ENCODE data around the gene WFS1. TPM values are rescaled to one million over a fixed set of nuclear protein-coding genes. Genes with fewer than 3 reads are reported as not detected.

WFS1 gene
- total RNA-seq, 1 donor from 2014 or later, result 23.4 TPM

DNA sequence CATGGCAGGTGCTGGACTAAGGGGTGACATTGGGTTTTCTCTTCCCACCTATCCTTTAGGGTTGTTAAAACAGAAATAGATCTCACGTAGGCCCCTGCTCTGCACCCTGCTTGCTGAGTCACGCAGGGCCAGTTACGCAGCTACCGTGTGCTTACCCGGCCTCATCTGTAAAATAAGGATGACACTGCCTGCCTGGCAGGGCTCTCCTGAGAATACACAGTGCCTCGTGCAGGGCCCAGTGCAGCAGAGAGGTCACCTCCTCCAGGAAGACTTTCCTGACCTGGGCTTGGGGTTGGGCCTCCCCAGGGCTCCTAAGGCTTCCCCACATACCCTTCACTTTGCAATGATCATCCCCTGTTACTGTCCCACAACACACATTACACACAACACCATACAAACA, 35.7 kb upstream of the WFS1 start:
- DNase-seq (ENCODE audit: low read depth in 2 of 2), result no peak

DNA sequence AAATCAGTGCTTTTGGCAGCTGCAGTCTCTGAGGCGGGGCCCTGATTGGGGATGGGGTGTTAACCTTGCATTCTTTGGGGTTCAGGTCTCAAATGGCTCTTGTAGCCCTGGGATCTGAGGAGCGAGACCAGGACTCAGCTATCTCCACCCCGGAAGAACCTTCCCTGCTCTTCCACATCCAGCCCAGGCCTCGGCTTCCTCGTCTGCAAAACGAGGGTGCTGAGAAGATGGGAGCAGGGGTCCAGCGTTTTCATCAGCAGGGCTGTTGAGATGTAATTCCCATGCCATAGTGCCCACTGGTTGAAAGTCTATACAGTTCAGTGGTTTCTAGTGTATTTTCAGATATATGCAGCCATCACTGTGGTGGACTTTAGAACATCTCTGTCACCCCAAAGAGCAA, 34.6 kb upstream of the WFS1 start:
- DNase-seq (ENCODE audit: low read depth in 2 of 2), result no peak

DNA sequence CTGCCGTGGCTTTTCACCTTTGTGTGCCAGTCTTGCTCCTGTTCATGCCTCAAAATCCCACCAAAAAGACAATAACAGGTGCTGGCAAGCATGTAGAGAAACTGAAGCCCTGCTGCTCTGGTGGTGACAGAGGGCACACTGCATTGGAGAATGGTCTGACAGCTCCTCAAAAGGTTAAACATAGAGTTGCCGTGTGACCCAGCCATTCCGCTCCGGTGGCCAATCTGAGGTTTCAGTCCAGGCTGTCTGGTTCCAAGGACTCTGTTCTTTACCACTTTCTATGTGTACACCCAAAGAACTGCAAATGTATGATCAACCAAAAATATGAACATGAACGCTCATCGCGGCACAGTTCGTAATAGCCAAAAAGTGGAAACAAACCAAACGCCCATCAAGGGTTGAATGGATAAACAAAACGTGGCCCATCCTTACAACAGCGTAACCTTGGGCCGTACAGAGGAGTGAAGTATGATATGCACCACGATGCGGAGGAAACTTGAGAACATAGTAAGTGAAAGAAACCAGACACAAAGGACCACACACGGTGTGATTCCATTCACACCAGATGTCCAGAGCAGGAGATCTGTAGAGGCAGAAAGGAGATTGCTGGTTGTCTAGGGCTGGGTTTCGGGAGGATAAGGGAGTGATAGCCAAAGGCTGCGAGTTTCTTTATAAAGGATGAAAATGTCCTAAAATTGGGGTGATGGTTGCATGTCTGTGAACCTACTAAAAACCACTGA, 33.6 kb upstream of the WFS1 start:
- DNase-seq (ENCODE audit: low read depth in 2 of 2), result no peak

DNA sequence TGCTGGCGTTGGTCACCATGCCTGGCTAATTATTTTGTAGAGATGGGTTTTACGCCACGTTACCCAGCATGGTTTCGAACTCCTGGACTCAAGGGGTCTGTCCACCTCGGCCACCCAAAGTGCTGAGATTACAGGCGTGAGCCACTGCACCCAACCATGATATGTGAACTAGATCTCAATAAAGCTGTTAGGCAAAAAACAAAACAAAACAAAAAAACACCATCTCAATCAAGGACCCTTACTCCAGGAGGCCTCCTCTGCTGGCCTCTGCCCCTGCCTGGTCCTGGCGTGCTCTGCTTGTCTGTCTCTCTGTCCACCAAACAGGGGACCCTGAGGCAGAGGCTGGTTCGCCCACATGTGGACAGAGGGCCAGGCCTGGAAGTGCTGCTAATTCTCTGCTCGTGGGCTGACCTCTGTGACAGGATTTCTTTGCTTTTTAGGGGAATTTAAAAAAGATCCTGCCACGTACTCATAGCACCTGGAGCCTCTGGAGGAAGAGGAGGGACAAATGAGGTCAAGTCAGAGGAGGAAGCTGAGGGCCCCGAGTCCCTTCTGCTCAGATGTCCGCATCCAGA, 32.7 kb upstream of the WFS1 start:
- no peak for DNase-seq (ENCODE audit: low read depth in 2 of 2)

DNA sequence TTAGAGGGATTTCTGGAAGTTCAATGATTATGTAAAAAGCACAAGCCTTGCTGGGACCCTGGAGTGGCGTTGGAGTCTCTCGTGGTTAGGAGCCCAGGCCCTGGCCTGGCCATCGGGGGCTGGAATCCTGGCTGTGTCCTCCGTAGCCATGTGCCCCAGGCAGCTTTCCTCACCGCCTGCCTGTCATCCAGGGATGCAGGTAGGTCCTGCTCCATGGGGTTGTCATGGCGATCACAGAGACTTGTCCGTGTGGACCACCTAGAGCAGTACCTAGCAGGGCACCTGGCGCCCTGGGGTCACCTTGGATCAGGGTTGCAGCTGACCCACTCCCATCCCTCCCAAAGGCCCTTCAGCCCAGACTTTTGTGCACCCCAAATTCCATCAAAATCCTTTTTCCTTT, 30.2 kb upstream of the WFS1 start:
- DNase-seq (ENCODE audit: low read depth in 2 of 2), result no peak

DNA sequence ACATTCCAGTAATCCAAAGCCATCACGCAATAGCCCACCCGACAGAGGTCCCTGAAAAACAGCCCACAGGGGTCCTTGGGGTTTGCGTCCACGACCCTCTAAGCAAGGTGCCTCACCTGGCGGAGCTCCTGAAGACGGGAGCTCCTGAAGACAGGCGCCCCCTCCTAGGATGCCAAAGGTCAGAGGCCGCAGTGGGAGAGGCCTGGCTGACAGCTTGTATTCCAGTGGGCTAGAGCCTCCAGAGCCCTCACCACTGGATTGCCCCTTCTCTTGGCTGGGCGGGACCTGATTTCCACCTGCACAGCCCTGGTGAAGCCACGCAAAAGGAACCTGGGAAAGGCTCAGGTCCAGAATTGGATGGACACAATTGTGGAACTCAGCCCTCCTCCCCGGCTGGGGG, 29.7 kb upstream of the WFS1 start:
- no peak for DNase-seq (ENCODE audit: low read depth in 2 of 2)

DNA sequence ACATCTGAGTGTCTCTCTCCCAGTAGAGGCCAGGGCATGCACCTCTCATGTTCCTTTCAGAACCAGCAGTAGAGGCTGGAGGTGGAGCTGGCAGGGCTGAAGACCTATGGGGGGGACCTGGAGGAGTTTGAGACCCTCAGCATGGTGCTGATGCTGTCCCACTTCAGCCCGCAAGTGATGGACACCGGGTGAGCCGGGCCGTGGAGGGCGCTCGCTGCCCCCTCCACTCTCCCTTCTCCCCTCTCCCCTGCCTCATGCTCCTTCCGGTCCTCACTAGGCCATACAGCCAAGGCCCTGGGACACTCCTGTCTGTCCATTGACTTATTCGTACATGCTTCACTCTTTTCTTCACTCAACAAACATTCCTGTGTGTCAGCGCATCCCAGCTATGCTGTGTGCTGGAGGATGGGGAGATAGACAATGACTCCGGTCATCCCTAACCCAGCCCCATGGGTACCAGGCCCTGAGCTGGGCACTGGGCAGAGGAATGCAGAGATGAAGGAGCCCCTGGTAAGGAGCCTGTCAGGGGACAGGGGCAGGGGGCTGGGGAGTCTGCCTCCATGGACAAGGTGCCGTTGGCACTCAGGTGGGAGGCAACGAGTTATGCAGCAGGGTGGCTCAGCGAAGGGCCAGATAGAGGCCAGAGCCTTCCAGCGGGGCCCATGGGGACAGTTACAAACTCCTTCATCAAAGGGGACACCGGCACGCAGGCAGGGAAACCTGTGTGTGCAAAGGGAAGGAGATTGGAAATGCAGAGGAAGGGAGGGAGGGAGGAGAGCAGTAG, 28.4 kb upstream of the WFS1 start:
- DNase-seq (ENCODE audit: low read depth in 2 of 2), result no peak

DNA sequence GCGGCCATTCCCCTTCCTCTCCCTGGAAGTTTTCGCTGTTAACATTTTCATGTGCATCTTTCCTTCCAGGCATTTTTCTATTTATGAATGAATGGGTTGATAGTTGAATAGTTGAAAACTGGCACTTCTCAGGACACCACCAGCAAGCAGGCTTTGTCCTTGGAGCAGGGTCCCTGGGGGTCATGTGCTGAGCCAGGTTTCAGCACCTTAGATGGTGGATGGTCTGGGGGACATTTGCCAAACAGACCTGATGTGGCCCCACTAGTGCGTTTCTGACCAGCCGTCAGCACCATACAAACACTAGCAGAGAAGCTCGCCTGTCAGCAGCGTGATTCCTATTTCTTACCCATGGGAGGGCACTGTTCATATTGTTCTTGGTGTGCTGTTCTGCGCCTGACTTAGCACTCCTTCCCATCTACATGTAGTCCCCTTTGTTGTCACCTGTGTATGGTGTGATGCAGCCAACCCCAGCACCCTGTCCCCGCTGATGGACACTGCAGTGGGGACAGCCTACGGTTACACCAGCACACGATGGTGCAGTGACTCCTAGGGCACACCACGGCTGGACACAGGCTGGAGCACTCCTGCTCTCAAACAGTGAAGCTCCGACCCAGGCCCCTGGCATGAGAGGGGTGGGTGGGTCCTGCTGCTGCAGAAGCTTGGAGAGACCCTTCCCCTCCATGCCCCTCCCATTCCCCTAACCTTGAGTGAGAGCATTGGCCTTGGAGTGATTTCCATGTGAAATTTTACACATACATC, 27.2 kb upstream of the WFS1 start:
- DNase-seq (ENCODE audit: low read depth in 2 of 2), result no peak

DNA sequence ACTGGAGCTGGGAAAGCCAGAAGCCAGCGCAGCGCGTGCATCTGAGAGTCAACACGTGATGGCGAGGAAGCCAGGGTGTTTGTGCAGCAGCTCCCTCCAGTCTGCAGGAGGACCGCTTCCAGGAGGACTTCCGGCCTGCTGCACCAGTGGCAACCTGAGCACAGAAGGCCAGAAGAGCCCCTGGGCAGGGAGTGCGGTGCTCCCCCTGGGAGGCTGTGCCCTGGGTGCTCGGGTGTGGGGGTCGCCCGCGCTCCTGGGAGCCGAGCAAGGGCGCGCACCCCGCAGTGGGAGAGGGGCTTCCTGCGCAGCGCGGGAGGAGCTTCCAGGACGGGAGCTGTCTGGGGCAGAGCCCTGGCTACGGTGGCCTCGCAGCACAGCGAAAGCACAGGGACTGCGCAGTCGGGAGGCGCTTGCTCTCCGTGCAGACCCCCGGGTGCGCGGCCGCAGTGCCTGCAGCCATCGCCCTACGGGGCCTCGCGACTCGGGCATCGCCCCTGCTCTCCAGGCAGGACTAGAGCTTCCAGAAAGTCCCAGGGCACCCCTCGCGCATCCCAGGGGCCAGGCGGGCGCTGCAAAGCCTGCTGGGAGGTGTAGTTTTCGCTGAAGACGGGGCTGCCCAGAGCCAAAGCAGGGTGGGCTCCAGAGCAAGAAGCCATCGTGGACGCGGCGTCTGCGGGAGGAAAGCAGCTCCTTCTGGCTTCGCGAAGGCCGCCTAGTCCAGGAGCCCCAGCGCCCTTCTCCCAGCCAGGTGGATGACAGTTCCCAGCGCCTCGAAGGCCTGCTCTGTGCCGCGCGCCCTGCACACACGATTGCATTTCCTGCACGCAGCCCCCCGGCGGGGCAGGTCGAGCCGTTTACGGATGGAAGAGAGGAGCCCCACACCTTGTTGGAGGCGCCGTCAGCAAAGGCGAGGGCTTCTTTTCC, 24.1 kb upstream of the WFS1 start:
- peak in 1 of 2 donors; percentile 12 for DNase-seq (ENCODE audit: low read depth in 2 of 2)

DNA sequence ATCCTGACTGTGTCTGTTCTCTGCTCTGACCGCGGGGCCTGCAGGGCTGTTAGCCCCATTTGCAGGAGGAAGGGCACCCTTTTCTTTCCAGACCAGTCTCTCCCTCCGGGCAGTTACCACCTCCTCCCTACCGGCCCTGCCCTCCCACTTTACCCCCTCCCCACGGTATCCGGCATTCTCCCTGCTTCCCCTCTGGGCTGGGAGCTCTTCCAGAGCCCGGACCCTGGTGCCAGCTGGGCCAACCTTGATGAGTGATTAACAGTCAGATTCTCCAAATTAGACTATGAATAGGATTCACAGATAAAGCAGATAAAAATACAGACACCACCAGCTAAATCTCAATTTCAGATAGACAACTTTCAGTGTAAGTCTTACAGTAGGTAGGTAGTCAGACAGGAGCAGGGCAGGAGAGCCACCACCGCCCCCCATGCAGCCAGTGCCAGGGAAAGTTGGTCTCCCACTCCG, 23.4 kb upstream of the WFS1 start:
- no peak for DNase-seq (ENCODE audit: low read depth in 2 of 2)

DNA sequence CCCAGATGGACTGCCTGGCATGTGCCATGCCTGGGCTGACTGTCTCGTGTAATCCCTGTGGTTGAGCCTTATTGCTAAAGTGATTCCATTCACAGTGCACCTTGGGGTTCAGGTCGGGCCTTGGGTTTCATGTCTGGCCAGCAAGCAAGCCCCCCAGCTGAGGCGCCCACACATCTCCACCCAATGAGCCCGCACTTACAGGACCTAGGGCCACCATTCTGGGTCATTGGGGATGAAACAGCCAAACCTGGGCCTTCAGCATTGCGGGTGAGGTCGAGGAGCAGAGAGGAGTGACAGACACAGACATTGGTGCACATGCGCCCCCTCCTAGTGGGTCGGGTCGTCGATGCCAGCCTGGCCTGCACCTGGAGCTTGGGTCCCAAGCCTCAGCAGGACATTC, 21.3 kb upstream of the WFS1 start:
- DNase-seq (ENCODE audit: low read depth in 2 of 2), result no peak

DNA sequence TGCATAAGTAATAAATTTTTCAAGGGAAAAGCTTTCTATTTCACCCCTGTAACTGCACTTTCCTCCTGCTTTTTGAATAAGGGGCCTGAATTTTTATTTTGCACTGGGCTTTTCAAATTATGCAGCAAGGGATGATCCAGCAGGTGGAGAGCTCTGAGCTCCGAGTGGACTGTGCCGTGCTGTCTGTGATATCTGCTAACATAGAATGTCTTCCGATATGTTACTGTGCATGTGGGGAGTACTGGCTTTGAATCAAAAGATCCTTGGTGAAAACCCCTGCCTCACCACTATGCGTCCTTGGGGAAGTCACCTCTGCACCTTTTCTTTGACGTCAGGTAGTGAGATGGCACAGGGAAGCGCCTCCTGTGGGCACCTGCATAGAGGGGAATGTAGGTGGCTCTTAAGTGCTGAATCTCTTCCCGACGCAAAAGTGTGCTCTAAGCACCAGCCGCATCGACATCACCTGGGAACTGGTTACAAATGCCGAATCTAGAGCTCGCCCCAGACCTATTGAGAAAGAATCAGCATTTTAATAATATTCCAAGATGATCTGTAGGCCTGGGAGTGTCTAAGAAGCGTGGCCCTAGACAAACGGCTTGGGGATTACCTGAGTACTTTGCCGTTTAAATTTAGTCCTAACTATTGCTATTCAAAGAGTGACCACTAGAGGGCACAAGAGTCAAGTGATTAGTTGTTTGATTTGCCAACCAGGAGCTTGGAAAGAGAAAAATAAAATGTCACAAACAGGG, 19.2 kb upstream of the WFS1 start:
- peak; percentile 52 to 66 for DNase-seq (ENCODE audit: low read depth in 2 of 2)

DNA sequence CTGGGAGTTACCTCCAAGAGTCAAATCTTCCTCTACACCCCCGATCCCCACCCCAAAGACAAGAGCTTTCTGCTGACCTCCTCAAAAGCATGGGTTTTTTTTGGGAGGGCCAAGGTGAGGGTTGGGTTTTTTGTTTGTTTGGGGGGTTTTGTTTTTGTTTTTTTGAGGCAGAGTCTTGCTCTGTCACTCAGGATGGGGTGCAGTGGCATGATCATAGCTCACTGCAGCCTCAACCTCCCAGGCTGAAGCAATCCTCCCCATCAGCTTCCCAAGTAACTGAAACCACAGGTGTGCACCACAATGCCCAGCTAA, 18.7 kb upstream of the WFS1 start:
- no peak for DNase-seq (ENCODE audit: low read depth in 2 of 2)

DNA sequence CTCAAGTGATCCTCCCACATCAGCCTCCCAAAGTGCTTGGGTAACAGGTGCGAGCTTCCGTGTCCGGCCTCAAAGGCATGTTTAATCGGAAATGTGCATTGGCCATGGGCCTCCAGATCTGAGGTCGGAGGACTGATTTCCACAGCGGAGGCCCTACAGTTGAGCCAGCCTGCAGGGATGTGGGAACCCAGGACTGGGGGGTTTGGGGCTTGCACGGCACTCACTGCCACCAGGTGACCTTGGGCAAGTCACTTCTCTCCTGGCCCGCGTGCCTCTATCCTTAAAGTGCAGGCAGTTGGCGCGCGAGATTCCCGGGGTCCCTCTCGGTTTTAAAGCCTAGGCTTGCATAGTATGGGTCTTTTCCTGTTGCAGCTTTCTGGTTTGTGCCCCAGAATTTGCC, 18.3 kb upstream of the WFS1 start:
- no peak for DNase-seq (ENCODE audit: low read depth in 2 of 2)

DNA sequence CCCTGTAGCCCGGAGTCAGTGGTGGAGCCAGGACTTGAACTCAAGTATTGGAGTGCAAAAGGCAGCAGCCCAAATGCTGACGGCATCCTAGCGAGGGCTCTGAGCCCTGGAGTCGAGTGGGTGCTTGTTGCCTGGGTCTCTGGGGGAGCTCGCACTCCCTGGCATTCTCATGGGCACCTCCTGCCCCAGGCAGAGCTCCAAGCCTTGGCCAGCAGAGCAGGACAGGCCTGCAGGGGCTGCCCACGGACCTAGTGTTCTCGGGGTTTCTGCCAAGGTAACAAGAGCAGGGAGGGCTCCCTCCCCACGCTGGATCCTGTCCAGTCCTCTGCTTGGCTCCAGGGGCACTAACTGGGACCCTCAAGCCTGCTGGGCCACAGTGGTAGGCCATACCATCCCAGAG, 17.6 kb upstream of the WFS1 start:
- DNase-seq (ENCODE audit: low read depth in 2 of 2), result no peak

DNA sequence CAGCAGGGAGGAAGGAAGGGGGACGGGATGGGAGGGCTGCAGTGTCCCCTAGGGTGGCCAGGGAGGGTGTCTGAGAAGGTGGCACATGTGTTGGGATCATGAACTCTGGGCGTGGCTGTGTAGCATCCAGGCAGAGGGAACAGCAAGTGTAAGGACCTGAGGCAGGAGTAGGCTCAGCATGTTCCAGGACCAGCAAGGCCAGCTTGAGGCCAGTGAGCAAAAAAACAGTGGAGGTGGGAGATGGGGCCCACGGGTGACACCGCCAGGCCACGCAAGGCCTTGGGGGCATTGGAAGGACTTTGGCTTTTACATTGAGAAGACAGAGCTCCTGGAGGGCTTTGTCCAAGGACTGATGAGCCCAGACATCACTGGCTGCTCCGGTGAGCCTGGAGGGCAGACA, 16.5 kb upstream of the WFS1 start:
- no peak for DNase-seq (ENCODE audit: low read depth in 2 of 2)

DNA sequence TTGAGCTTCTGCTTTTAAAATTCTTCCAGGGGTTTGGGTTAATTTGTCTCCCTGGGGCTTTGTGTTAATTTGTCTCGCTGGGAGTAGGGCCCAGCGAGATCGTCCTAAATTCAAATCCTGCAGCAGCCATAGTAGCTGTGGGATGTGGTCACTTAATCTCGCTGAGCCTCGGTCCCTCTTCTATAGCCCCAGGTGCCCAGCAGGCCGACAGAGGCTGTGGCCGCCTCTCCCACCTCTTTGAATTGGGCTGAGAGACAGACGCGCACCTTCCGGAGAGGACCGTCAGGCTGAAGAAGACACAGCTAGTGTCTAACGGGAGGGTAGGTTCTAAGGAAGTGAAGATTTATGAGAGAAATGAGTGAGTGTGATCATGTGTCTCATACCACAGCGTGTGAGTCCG, 15.7 kb upstream of the WFS1 start:
- no peak for DNase-seq (ENCODE audit: low read depth in 2 of 2)

DNA sequence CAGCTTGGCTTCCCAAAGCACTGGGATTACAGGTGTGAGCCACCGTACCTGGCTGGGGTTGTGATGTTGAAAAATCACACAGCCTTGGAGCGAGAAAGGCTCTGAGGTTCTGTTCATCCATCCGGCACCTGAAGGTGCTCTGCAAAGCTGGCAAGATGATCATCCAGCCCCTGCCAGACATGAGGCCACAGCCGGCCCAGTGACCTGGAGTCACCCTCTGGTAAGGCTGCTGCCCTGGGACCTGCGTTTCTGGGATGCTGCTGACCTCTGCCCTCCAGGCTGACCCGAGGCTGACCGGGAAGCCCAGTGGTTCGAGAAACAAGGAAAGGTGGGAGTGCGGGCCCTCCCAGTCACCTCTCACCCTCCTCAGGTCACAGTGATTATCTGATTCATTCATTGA, 13.5 kb upstream of the WFS1 start:
- no peak for DNase-seq (ENCODE audit: low read depth in 2 of 2)

DNA sequence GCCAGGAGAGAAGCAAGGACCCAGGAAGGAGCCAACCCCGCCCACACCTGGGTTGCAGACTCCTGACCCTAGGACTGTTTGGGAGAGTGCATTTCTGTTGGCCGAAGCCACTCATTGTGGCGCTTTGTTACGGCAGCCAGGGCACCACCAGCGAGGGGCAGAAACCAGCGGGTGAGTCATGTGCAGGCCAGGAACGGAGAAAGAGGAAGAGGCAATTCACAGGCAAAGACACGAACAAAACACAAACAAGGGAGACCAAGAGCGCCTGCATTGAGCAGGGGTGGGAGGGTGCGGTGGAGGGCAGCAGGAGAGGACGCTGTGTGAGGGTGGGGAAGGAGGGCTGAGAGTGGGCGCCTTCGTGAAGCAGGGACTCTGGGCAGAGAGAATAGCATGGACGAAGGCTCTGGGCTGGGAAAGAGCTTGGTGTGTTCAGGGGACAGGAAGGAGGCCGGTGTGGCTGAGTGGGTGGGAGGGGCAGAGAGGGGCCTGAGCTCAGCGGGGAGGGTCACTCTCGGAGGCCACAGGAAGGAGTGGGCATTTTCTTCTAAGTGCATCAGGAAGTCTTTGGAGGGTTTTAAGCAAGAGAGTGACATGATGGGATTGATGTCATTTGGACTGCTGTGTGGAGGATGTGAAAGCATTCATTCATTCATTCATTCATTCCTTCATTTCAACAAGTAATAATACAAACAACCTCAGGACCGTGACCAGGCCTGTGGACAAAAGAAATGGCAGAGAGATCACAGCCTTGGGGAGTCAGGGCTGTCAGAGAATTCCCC, 12.2 kb upstream of the WFS1 start:
- peak in 1 of 2 donors; percentile 54 for DNase-seq (ENCODE audit: low read depth in 2 of 2)

DNA sequence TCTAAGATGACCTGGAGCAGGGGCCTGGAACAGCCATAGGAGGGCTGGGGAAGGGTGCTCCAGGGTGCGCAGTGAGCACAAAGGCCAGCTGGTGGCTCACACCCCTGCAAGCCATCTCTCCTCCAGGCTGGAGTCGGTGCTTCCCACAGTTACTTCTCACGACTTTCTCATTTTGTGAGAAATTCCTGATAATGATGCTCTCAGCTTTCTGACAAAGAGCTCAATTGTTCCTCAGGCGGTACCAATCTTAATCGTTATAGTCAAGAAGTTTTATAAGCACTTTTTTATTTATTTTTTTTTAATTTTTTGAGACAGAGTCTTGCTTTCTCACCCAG, 11.7 kb upstream of the WFS1 start:
- no peak for DNase-seq (ENCODE audit: low read depth in 2 of 2)

All from dermis microvascular lymphatic vessel endothelial cell (primary cell).